Omental fat pad (tissue), 4 donors: ENCODE results near the gene PWP2. TPM values are rescaled to one million over a fixed set of nuclear protein-coding genes. Genes with fewer than 3 reads are reported as not detected.
"Not testable (repeated sequence)": the region's sequence is repeated elsewhere in the genome, so short reads cannot be mapped to it uniquely, and the experiment has no call there.

Source experiments
- ATAC-seq: fragments of 150-250 bp; one replicate; pipeline ENCODE4 v1.9.1; 2016; ENCODE audit warnings: mild to moderate bottlenecking, moderate library complexity; ENCODE audit not compliant: low FRiP score
- DNase-seq: peaks from one replicate; pipeline ENCODE4 v3.0.0-alpha.2; 2019; ENCODE audit warnings: low spot score
- total RNA-seq, 4 donors: library from RNA; depleted of rRNA; stranded (reverse); fragments of >200 nt; gene quantifications; one replicate each; pipeline ENCODE4 v1.1.0, GENCODE V29; 2016
- TF ChIP-seq, protein P1 (sequence below), 3 donors: fragments of 450-650 bp; IDR thresholded peaks; one replicate each; pipeline ENCODE4 v1.5.1; 2016 to 2017; ENCODE audit warnings: antibody characterized with exemption in 3 of 3, mild to moderate bottlenecking in 3 of 3, moderate library complexity in 2 of 3

PWP2 gene
- 10 to 100 TPM in 2 of 4 donors, 1 to 10 TPM in 2; 5.3 to 17.2 (median 11.3) TPM for total RNA-seq

GRCh38 chr21:44107026-44107501 is at the start of gene PWP2:
PWP2 (plus strand) TSS chr21:44107399; CDS start chr21:44107417, 18 bp downstream.
- ATAC-seq, result peak; percentile 95
- DNase-seq, result not testable (repeated sequence)

DNA sequence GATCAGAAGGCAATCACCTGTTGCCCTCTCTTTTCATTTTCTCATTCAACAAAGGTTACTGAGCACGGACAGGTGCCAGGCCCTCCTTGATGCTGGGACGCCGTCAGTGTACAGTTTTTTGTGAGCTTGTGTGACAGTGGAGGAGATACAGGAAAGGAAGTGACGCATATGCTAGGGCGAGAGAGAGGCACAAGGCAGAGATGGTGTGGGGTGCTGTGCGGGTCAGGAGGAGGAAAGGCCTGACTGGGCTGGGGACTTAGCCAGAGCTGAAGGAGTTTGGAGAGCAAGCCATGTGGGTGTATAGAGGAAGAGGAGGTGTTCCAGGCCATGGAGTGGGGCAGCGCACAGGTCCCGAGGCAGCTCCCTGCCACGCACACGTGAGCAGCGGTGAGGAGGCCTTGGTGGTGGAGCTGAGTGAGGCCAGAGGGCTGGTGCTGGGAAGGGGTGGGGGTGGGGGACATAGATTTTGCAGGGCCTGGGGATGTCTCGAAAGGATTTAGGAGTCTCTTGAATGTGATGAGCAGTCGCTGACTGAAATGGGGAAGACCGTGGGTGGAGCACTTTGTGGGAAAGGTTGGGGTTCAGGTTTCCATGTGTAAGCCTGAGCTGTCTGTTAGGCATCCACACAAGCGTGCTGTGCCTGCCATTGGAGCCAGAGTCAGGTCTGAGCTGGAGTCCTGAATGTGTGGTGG is 49.1 kb upstream of the PWP2 start:
- DNase-seq, result no peak
- TF ChIP-seq, protein P1, sequence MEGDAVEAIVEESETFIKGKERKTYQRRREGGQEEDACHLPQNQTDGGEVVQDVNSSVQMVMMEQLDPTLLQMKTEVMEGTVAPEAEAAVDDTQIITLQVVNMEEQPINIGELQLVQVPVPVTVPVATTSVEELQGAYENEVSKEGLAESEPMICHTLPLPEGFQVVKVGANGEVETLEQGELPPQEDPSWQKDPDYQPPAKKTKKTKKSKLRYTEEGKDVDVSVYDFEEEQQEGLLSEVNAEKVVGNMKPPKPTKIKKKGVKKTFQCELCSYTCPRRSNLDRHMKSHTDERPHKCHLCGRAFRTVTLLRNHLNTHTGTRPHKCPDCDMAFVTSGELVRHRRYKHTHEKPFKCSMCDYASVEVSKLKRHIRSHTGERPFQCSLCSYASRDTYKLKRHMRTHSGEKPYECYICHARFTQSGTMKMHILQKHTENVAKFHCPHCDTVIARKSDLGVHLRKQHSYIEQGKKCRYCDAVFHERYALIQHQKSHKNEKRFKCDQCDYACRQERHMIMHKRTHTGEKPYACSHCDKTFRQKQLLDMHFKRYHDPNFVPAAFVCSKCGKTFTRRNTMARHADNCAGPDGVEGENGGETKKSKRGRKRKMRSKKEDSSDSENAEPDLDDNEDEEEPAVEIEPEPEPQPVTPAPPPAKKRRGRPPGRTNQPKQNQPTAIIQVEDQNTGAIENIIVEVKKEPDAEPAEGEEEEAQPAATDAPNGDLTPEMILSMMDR (IDR thresholded peaks at IDR 0.05), result no peak
- ATAC-seq, result no peak

- TF ChIP-seq, protein P1 (IDR thresholded peaks at IDR 0.05), result no peak
- DNase-seq, result no peak
- no peak for ATAC-seq
Observed at GRCh38 chr21:44058652-44058964, 48.6 kb upstream of the PWP2 start.

DNA sequence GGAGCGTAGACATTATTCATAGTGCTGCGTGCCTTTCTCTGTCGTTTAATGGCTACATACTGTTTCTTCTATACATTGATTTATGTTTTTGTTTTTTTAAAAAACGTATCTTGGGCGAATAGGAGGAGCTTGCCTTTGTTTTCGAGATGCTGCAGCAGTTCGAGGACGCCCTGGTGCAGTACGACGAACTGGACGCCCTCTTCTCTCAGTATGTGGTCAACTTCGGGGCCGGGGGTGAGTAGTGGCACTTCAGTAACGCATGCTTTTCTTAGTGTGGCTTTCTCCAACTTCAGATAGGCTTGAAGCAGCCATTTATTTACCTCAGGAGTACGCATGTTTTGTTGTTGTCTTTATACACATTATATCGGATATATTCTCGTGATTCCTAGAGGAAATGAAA is 48.2 kb upstream of the PWP2 start:
- ATAC-seq (no peak), DNase-seq (no peak)
- TF ChIP-seq, protein P1 (IDR thresholded peaks at IDR 0.05), result no peak

- TF ChIP-seq, protein P1 (IDR thresholded peaks at IDR 0.05), result no peak
- ATAC-seq (no peak), DNase-seq (no peak)
Observed at GRCh38 chr21:44059710-44060109, 47.5 kb upstream of the PWP2 start.

DNA sequence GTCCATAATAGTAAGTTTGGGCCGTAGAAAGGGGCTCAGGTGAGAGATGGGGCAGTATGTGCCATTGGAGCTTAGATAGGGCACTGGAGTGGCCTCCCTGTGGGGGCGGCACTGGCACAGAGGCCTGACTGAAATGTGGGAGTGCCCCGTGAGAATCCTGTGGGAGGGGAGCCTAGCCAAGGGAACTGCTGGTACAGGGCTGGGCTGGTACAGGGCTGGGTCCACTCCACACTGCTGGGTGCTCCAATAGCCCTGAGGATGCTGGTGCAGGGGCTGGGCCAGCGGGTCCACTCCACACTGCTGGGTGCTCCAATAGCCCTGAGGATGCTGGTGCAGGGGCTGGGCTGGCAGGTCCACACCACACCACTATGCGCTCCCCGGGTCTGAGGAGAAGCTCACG is 44.8 kb upstream of the PWP2 start:
- peak; percentile 86 for ATAC-seq
- TF ChIP-seq, protein P1 (IDR thresholded peaks at IDR 0.05), result no peak
- DNase-seq, result no peak

- TF ChIP-seq, protein P1 (IDR thresholded peaks at IDR 0.05), result no peak
- no peak for ATAC-seq
- DNase-seq, result no peak
Observed at GRCh38 chr21:44063151-44063912, 43.9 kb upstream of the PWP2 start.
